ENCODE data around the gene GPC3. TPM values are rescaled to one million over a fixed set of nuclear protein-coding genes. Genes with fewer than 3 reads are reported as not detected.

The GPC3 gene
- total RNA-seq, 1 experiment from 2014 or later, result 0.24 TPM

DNA sequence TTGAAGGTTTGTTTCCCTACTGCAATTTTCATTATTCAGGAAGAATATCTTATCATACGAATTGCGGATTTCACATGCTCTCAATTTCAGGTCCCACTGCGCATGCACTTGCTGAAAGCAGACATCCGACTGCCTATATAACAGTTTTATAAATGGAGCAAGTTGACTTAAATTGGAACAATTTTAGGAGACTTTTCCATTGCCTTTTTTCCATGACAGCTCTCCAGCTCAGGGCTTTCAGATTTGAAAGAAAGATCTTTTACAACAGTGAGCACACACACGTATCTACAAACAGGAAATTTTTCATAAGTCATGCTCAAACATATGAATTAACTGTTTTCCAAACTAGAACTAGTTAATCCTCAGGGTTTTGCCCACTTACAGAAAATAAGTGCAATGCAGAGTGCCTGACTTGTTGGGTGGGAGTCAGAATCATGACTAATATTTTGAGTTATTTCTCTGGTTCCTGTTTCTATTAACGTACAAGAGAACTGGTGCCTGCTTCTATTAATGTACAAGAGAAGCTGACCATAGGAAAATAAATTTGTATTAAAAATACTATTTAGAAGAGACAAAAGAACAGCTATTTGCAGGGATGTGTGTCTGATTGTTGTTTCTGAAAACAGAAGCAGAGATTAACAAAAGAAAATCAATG lies 137.9 kb downstream of the GPC3 start:
- Histone ChIP-seq H3K36me3 (ENCODE audit: insufficient read depth, low read length, poor library complexity, severe bottlenecking) (no peaks in the 10 kb centered on the region), H3K4me3 (ENCODE audit: low read depth, low read length, poor library complexity, severe bottlenecking) (no peak overlapping the region), H3K27me3 (replicated peaks; ENCODE audit: insufficient read depth, low read depth, low read length, poor library complexity) (no peaks in the 10 kb centered on the region), H3K4me1 (ENCODE audit: insufficient read depth, low read length, poor library complexity, severe bottlenecking) (no peaks in the 10 kb centered on the region), H3K9me3 (ENCODE audit: low read depth, low read length, poor library complexity, severe bottlenecking) (no peaks in the 10 kb centered on the region), H3K27ac (ENCODE audit: low read depth, low read length, poor library complexity, severe bottlenecking) (no peak overlapping the region)
- ChIA-PET POLR2A (ENCODE audit: low non-redundant PET) (no interaction called here), CTCF (no interaction called here)
- no TSS peak for BruUV-seq (replicated peaks)
- DNase-seq (ENCODE audit: low spot score), result no peak
- TF ChIP-seq, protein P1, sequence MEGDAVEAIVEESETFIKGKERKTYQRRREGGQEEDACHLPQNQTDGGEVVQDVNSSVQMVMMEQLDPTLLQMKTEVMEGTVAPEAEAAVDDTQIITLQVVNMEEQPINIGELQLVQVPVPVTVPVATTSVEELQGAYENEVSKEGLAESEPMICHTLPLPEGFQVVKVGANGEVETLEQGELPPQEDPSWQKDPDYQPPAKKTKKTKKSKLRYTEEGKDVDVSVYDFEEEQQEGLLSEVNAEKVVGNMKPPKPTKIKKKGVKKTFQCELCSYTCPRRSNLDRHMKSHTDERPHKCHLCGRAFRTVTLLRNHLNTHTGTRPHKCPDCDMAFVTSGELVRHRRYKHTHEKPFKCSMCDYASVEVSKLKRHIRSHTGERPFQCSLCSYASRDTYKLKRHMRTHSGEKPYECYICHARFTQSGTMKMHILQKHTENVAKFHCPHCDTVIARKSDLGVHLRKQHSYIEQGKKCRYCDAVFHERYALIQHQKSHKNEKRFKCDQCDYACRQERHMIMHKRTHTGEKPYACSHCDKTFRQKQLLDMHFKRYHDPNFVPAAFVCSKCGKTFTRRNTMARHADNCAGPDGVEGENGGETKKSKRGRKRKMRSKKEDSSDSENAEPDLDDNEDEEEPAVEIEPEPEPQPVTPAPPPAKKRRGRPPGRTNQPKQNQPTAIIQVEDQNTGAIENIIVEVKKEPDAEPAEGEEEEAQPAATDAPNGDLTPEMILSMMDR (conservative IDR thresholded peaks at IDR 0.05; ENCODE audit: low read depth, low read length), result no peak
- TF ChIP-seq EZH2 (IDR thresholded peaks at IDR 0.05; ENCODE audit: borderline replicate concordance, low read depth, low read length, poor library complexity, severe bottlenecking), result no peak
- intact Hi-C loops (cut with micrococcal nuclease; ENCODE audit: unreplicated experiment), result no loop called here

DNA sequence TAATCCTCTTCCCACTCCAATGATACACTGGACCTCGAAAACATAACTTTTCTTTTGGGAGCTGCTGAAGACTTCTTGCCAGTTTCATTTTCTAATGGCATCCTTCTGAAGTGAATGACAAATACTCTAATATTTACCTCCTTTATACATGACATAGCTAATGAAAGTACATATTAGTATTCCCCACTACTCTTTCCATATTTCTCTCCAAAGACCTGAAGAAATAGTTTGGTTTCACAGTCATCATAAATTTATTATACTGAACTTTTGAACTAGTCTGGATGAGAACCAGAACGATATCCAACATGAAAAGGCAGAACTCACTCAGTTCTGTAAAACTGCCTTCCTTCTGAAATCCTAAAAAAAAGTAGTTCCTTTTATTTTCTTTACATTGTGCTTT lies 139.1 kb downstream of the GPC3 start:
- BruUV-seq (replicated peaks), result no TSS peak
- intact Hi-C loops (cut with micrococcal nuclease; ENCODE audit: unreplicated experiment), result no loop called here
- CTCF ChIA-PET, result no interaction called here

DNA sequence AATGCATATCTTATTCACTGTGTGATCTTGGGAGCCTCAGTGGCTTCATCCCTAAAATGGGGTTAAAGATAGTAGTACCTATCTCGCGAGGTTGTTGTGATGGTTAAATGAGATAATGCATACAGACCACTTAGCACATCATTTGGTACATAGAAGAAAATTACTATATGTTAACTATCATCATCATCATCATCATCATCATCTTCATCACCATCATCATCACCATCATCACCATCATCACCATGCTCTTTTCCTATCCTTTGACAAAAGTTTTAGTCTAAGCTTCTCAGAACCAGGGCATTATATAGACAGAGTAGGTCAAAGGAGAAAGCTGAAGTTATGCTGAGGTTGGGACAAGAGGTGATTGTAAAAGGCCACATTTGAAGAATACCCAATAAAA lies 145.0 kb downstream of the GPC3 start:
- DNase-seq (ENCODE audit: low spot score), result no peak
- intact Hi-C loops (cut with micrococcal nuclease; ENCODE audit: unreplicated experiment), result no loop called here
- Histone ChIP-seq H3K4me1 (ENCODE audit: insufficient read depth, low read length, poor library complexity, severe bottlenecking) (no peaks in the 10 kb centered on the region), H3K27ac (ENCODE audit: low read depth, low read length, poor library complexity, severe bottlenecking) (no peak overlapping the region), H3K4me3 (ENCODE audit: low read depth, low read length, poor library complexity, severe bottlenecking) (no peak overlapping the region), H3K36me3 (ENCODE audit: insufficient read depth, low read length, poor library complexity, severe bottlenecking) (no peaks in the 10 kb centered on the region), H3K9me3 (ENCODE audit: low read depth, low read length, poor library complexity, severe bottlenecking) (no peaks in the 10 kb centered on the region), H3K27me3 (replicated peaks; ENCODE audit: insufficient read depth, low read depth, low read length, poor library complexity) (peaks cover 3% of the 10 kb centered on the region)
- ChIA-PET CTCF (interaction anchor here (0.7 kb wide), 1 partner anchor 170 kb away, joined by 4 read pairs; no protein-coding TSS in a partner anchor), POLR2A (ENCODE audit: low non-redundant PET) (no interaction called here)
- BruUV-seq (replicated peaks), result no TSS peak
- TF ChIP-seq EZH2 (IDR thresholded peaks at IDR 0.05; ENCODE audit: borderline replicate concordance, low read depth, low read length, poor library complexity, severe bottlenecking), result no peak
- TF ChIP-seq, protein P1 (conservative IDR thresholded peaks at IDR 0.05; ENCODE audit: low read depth, low read length), result no peak

More for the DNA sequence above, 139.1 kb downstream of the GPC3 start:
- TF ChIP-seq, protein P1 (conservative IDR thresholded peaks at IDR 0.05; ENCODE audit: low read depth, low read length), result no peak
- TF ChIP-seq EZH2 (IDR thresholded peaks at IDR 0.05; ENCODE audit: borderline replicate concordance, low read depth, low read length, poor library complexity, severe bottlenecking), result no peak
- no peak for DNase-seq (ENCODE audit: low spot score)
- H3K4me1 ChIP-seq (ENCODE audit: insufficient read depth, low read length, poor library complexity, severe bottlenecking), result no peaks in the 10 kb centered on the region
- POLR2A ChIA-PET (ENCODE audit: low non-redundant PET), result interaction anchor here (0.6 kb wide), 1 partner anchor 366 kb away, joined by 3 read pairs; no protein-coding TSS in a partner anchor
- H3K9me3 ChIP-seq (ENCODE audit: low read depth, low read length, poor library complexity, severe bottlenecking), result no peaks in the 10 kb centered on the region
- no peak overlapping the region for H3K4me3 ChIP-seq (ENCODE audit: low read depth, low read length, poor library complexity, severe bottlenecking)
- H3K27me3 ChIP-seq (replicated peaks; ENCODE audit: insufficient read depth, low read depth, low read length, poor library complexity), result no peaks in the 10 kb centered on the region
- H3K36me3 ChIP-seq (ENCODE audit: insufficient read depth, low read length, poor library complexity, severe bottlenecking), result no peaks in the 10 kb centered on the region
- no peak overlapping the region for H3K27ac ChIP-seq (ENCODE audit: low read depth, low read length, poor library complexity, severe bottlenecking)
